NB4 (cell line): ENCODE data around the gene OPRM1.

Source experiments
- CTCF ChIP-seq: IDR thresholded peaks from one replicate; pipeline ENCODE4 v1.5.1; 2012; ENCODE audit warnings: low read depth, low read length
- MAX ChIP-seq: IDR thresholded peaks from 2 replicates; pipeline ENCODE4 v1.6.1; 2011; ENCODE audit warnings: low read depth, low read length
- MYC ChIP-seq: IDR thresholded peaks from 2 replicates; pipeline ENCODE4 v1.6.1; 2011; ENCODE audit warnings: low read depth, low read length
- POLR2A ChIP-seq: IDR thresholded peaks from 2 replicates; pipeline ENCODE4 v1.6.1; 2011; ENCODE audit warnings: mild to moderate bottlenecking; ENCODE audit not compliant: insufficient read length; ENCODE audit errors: extremely low read depth

DNA sequence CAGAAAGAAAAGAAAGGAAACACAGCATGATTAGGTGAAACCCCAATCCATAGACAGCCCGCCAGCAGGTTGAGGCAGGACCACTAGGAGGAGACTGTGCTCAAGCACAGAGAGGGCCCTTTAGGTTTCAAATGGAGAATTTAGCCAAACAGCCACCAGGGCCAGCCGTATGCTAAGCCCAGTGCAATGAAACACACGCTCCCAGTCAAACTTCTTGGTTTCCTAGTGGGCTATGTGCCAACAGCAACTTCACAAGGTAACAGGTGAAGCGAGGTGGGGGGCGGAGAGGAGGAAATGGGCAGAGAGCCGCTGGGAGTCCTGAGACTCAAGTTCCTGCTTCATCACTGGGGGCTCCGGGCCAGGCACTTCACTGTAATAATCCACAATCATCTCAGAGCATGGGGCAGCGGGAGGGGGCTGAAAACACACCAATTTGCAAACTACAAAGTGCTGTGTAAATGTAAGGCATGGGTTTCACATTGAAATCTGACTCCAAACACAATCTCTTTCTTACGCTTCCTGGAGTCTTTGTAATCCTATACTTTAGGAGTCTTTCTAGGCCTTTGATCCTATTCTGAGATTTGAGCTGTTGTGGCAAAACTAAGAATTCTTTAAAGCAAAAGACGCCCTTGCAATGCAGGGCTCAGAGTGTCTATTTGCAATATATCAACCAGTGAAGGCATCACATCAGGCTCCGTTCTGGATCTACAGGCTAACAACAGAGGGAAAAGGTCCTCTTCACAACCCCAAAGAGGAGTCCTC, 117.3 kb downstream of the OPRM1 start:
- TF ChIP-seq CTCF (peak; percentile 48), POLR2A (no peak), MAX (no peak), MYC (no peak)
